GM21619 (cell line): ENCODE results near the gene CRNKL1.

ENCODE experiments used
- ATAC-seq: cut with Tn5 transposase; IDR thresholded peaks from one replicate; pipeline ENCODE4 v1.9.1; 2021; ENCODE audit not compliant: unreplicated experiment

Gene CRNKL1

GRCh38 chr20:19986419-19986818 lies 65.8 kb downstream of the CRNKL1 start:
- no peak for ATAC-seq
